HepG2 (cell line): Measurements from ENCODE around the gene HSF2BP. TPM values are rescaled to one million over a fixed set of nuclear protein-coding genes. Genes with fewer than 3 reads are reported as not detected.

Experiments used
- CBX5 ChIP-seq: sonication (generic); formaldehyde crosslinking; IDR thresholded peaks from 2 replicates; pipeline ENCODE4 v1.4.0; 2020; ENCODE audit warnings: missing genetic modification reagents, borderline replicate concordance
- DBP ChIP-seq: sonication (generic); formaldehyde crosslinking; IDR thresholded peaks from 2 replicates; pipeline ENCODE4 v1.4.0; 2020; ENCODE audit warnings: missing genetic modification reagents; ENCODE audit errors: not compliant biosample characterization
- DMAP1 ChIP-seq: IDR thresholded peaks from 2 replicates; pipeline ENCODE4 v1.6.1; 2016
- E2F5 ChIP-seq: sonication (generic); formaldehyde crosslinking; conservative IDR thresholded peaks from 2 replicates; pipeline ENCODE4 v1.4.0; 2020; ENCODE audit warnings: missing genetic modification reagents
- EHMT2 ChIP-seq: fragments of 200-600 bp; sonication (generic); IDR thresholded peaks from 2 replicates; pipeline ENCODE4 v1.7.0; 2017; ENCODE audit warnings: antibody characterized with exemption, low read depth, low read length, borderline replicate concordance
- GABPB1 ChIP-seq: IDR thresholded peaks from 2 replicates; pipeline ENCODE4 v1.6.1; 2016; ENCODE audit warnings: mild to moderate bottlenecking, missing genetic modification reagents, moderate library complexity, missing compliant biosample characterization
- MAF1 ChIP-seq: sonication (generic); formaldehyde crosslinking; IDR thresholded peaks from 2 replicates; pipeline ENCODE4 v1.5.0; 2020; ENCODE audit warnings: missing genetic modification reagents, borderline replicate concordance
- SIN3B ChIP-seq: fragments of 150-350 bp; IDR thresholded peaks from 2 replicates; pipeline ENCODE4 v1.6.1; 2014; ENCODE audit warnings: low read length
- TCF7 ChIP-seq: sonication (generic); IDR thresholded peaks from 2 replicates; pipeline ENCODE4 v1.6.1; 2016; ENCODE audit warnings: antibody characterized with exemption, low read depth
- ZNF18 ChIP-seq: sonication (generic); formaldehyde crosslinking; IDR thresholded peaks from 2 replicates; pipeline ENCODE4 v1.8.0; 2022; ENCODE audit warnings: mild to moderate bottlenecking, missing genetic modification reagents; ENCODE audit not compliant: insufficient replicate concordance
- ZNF3 ChIP-seq: IDR thresholded peaks from 2 replicates; pipeline ENCODE4 v1.7.0; 2017; ENCODE audit warnings: inconsistent platforms
- ZNF616 ChIP-seq: sonication (generic); formaldehyde crosslinking; IDR thresholded peaks from 2 replicates; pipeline ENCODE4 v1.5.0; 2020; ENCODE audit warnings: low read depth, mild to moderate bottlenecking, missing genetic modification reagents
- ZNF737 ChIP-seq: sonication (generic); formaldehyde crosslinking; IDR thresholded peaks from 2 replicates; pipeline ENCODE4 v1.5.0; 2020; ENCODE audit warnings: missing genetic modification reagents, mild to moderate bottlenecking, borderline replicate concordance
- ZNF781 ChIP-seq: sonication (generic); formaldehyde crosslinking; IDR thresholded peaks from 2 replicates; pipeline ENCODE4 v1.5.1; 2020; ENCODE audit warnings: borderline replicate concordance, mild to moderate bottlenecking, missing genetic modification reagents; ENCODE audit errors: not compliant biosample characterization
- ZNF878 ChIP-seq: sonication (generic); formaldehyde crosslinking; IDR thresholded peaks from 2 replicates; pipeline ENCODE4 v1.8.1; 2023; ENCODE audit warnings: mild to moderate bottlenecking, missing genetic modification reagents, moderate library complexity
- polyA plus RNA-seq, 8 experiments: library from polyadenylated mRNA; depleted of rRNA in 3 of 8; stranded (reverse) in 7 of 8; unstranded in 1 of 8; fragments of >200 nt; fragmentation: Illumina TruSeq in 4 of 8; extraction: Trizol in 4 of 8; gene quantifications; 2 replicates each; pipeline versions ENCODE4 v1.2.1 to v1.2.3, GENCODE V29; 2011 to 2016; ENCODE audit warnings: low read depth in 4 of 8, missing spikeins in 1 of 8, mixed read lengths in 1 of 8; ENCODE audit not compliant: insufficient read depth in 1 of 8
- total RNA-seq, 5 experiments: library from RNA; depleted of rRNA; stranded (reverse); fragments of >200 nt; fragmentation: Illumina TruSeq; extraction: Trizol; gene quantifications; 2 replicates each; pipeline ENCODE4 v1.2.3, GENCODE V29; 2016; ENCODE audit warnings: low read depth in 1 of 5
- TF ChIP-seq, protein P1 (sequence below): sonication (generic); formaldehyde crosslinking; IDR thresholded peaks from 2 replicates; pipeline ENCODE4 v1.8.0; 2022; ENCODE audit warnings: missing genetic modification reagents, mild to moderate bottlenecking, moderate library complexity, borderline replicate concordance
- TF ChIP-seq, protein P2 (sequence below): sonication (generic); formaldehyde crosslinking; IDR thresholded peaks from 2 replicates; pipeline ENCODE4 v1.4.0; 2020; ENCODE audit warnings: low read depth, missing genetic modification reagents
- TF ChIP-seq, protein P3 (sequence below): sonication (generic); formaldehyde crosslinking; IDR thresholded peaks from 2 replicates; pipeline ENCODE4 v1.5.0; 2020; ENCODE audit warnings: missing genetic modification reagents, mild to moderate bottlenecking, borderline replicate concordance

The HSF2BP gene
- total and polyA plus RNA-seq, 2 of the 13 experiments (the other 11 are each of a cell fraction or from before 2014, with no cell fraction given): 0.67 to 2.2 TPM

GRCh38 chr21:43659136-43660000 is at the start of gene HSF2BP, which contains the start of gene RRP1B (continued):
- 0 out of 2 replicates have a peak, but pooled peaks have one; percentile 52 for TF ChIP-seq CBX5 (CRISPR knock-in tag)
- TF ChIP-seq ZNF781: peak; percentile 50
- 0 out of 2 replicates have a peak, but pooled peaks have one; percentile 17 for TF ChIP-seq ZNF3 (CRISPR knock-in tag)
- TF ChIP-seq, protein P1, sequence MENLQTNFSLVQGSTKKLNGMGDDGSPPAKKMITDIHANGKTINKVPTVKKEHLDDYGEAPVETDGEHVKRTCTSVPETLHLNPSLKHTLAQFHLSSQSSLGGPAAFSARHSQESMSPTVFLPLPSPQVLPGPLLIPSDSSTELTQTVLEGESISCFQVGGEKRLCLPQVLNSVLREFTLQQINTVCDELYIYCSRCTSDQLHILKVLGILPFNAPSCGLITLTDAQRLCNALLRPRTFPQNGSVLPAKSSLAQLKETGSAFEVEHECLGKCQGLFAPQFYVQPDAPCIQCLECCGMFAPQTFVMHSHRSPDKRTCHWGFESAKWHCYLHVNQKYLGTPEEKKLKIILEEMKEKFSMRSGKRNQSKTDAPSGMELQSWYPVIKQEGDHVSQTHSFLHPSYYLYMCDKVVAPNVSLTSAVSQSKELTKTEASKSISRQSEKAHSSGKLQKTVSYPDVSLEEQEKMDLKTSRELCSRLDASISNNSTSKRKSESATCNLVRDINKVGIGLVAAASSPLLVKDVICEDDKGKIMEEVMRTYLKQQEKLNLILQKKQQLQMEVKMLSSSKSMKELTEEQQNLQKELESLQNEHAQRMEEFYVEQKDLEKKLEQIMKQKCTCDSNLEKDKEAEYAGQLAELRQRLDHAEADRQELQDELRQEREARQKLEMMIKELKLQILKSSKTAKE: peak; percentile 36; the same call in 1 of the 2 replicates
- peak; percentile 94 for TF ChIP-seq DBP (CRISPR knock-in tag)
- TF ChIP-seq GABPB1 (CRISPR knock-in tag): peak; percentile 80
- TF ChIP-seq SIN3B: no peak
- TF ChIP-seq, protein P2, sequence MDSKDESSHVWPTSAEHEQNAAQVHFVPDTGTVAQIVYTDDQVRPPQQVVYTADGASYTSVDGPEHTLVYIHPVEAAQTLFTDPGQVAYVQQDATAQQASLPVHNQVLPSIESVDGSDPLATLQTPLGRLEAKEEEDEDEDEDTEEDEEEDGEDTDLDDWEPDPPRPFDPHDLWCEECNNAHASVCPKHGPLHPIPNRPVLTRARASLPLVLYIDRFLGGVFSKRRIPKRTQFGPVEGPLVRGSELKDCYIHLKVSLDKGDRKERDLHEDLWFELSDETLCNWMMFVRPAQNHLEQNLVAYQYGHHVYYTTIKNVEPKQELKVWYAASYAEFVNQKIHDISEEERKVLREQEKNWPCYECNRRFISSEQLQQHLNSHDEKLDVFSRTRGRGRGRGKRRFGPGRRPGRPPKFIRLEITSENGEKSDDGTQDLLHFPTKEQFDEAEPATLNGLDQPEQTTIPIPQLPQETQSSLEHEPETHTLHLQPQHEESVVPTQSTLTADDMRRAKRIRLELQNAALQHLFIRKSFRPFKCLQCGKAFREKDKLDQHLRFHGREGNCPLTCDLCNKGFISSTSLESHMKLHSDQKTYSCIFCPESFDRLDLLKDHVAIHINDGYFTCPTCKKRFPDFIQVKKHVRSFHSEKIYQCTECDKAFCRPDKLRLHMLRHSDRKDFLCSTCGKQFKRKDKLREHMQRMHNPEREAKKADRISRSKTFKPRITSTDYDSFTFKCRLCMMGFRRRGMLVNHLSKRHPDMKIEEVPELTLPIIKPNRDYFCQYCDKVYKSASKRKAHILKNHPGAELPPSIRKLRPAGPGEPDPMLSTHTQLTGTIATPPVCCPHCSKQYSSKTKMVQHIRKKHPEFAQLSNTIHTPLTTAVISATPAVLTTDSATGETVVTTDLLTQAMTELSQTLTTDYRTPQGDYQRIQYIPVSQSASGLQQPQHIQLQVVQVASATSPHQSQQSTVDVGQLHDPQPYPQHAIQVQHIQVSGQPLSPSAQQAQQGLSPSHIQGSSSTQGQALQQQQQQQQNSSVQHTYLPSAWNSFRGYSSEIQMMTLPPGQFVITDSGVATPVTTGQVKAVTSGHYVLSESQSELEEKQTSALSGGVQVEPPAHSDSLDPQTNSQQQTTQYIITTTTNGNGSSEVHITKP (CRISPR knock-in tag): no peak
- no peak for TF ChIP-seq EHMT2
- TF ChIP-seq TCF7: no peak; the same call in 1 of the 2 replicates
- peak; percentile 98 for TF ChIP-seq ZNF616
- TF ChIP-seq E2F5 (CRISPR knock-in tag): no peak
- no peak for TF ChIP-seq ZNF878 (CRISPR knock-in tag)
- TF ChIP-seq MAF1: no peak; the same call in 1 of the 2 replicates
- peak; percentile 96 for TF ChIP-seq DMAP1 (CRISPR knock-in tag)
- TF ChIP-seq ZNF737: no peak
- TF ChIP-seq, protein P3, sequence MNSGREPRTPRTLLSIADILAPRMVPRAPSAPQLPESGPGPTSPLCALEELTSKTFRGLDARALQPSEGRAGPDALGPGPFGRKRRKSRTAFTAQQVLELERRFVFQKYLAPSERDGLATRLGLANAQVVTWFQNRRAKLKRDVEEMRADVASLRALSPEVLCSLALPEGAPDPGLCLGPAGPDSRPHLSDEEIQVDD: peak; percentile 96; the same call in 1 of the 2 replicates
- peak; percentile 83 for TF ChIP-seq ZNF18
